ENCODE measurements around the gene FJX1. TPM values are rescaled to one million over a fixed set of nuclear protein-coding genes. Genes with fewer than 3 reads are reported as not detected.

Gene FJX1
- total and polyA plus RNA-seq, 2 experiments from 2014 or later = 12.4 to 34.8 TPM

DNA sequence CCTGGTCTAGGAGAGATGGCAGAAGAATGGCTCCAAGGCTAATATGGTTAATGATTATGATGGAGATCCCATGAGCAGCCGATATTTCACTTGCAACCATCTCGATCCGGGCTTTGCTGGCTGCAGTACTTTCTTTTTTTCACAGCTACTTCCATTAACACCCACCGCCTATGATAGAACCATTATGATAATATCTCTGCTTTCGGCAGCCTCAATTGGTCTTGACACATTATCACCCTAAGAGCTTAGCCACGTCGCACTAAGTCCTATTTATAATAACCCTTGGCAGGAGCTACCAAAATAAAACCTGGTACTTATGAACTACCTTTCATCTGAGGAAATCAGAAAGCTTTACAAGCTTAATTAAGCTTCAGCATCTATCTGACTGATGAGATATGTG lies 7.6 kb upstream of the FJX1 start:
- Histone ChIP-seq H3K79me2 (no peaks in the 10 kb centered on the region), H3K4me2 (no peak overlapping the region), H2AFZ (no peak overlapping the region), H3K36me3 (replicated peaks; ENCODE audit: insufficient read depth, low read depth) (no peaks in the 10 kb centered on the region), H4K20me1 (ENCODE audit: insufficient read depth, poor library complexity, severe bottlenecking) (no peaks in the 10 kb centered on the region), H3K9me2 (replicated peaks; ENCODE audit: insufficient read depth) (no peaks in the 10 kb centered on the region), H3K9me3 (ENCODE audit: low read depth) (no peaks in the 10 kb centered on the region), H3K4me1 (ENCODE audit: insufficient read depth) (no peaks in the 10 kb centered on the region), H3K27me3 (peaks cover 7% of the 10 kb centered on the region), H3K27ac (no peak overlapping the region), H3K4me3 (no peak overlapping the region)
- TF ChIP-seq EZH2phosphoT487 (IDR thresholded peaks at IDR 0.05; ENCODE audit: low read depth, severe bottlenecking, unreplicated experiment) (no peak), EZH2 (IDR thresholded peaks at IDR 0.05; ENCODE audit: borderline replicate concordance) (no peak)
- TF ChIP-seq, protein P1, sequence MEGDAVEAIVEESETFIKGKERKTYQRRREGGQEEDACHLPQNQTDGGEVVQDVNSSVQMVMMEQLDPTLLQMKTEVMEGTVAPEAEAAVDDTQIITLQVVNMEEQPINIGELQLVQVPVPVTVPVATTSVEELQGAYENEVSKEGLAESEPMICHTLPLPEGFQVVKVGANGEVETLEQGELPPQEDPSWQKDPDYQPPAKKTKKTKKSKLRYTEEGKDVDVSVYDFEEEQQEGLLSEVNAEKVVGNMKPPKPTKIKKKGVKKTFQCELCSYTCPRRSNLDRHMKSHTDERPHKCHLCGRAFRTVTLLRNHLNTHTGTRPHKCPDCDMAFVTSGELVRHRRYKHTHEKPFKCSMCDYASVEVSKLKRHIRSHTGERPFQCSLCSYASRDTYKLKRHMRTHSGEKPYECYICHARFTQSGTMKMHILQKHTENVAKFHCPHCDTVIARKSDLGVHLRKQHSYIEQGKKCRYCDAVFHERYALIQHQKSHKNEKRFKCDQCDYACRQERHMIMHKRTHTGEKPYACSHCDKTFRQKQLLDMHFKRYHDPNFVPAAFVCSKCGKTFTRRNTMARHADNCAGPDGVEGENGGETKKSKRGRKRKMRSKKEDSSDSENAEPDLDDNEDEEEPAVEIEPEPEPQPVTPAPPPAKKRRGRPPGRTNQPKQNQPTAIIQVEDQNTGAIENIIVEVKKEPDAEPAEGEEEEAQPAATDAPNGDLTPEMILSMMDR (IDR thresholded peaks at IDR 0.05; ENCODE audit: poor library complexity) = no peak
- 82% methylated on average over 7 of the region's 7 CpGs for WGBS (ENCODE audit: low lambda C conversion rate, missing lambda C conversion rate)
- no peak for DNase-seq (ENCODE audit: low spot score)

DNA sequence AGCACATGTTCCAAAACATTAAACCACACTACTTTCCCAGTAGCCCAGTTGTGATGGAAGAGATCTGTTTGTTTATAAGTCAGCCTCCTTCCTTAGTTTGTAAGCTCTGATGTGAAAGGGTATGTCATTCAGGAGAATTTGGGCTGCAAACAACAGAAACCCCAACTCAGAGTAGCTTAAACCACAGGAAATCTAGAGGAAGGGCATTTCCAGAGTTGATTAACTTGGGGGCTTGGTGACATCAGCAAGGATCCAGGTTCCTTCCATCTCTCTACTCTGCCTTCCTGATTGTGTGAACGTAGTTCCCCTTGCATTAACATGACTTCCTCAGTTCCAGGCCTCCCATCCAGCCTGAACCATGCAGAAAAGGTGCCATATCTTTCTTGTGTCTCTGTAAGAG lies 6.5 kb upstream of the FJX1 start:
- H3K36me3 ChIP-seq (replicated peaks; ENCODE audit: insufficient read depth, low read depth) = no peaks in the 10 kb centered on the region
- 71% methylated on average over 1 of the region's 1 CpG for WGBS (ENCODE audit: low lambda C conversion rate, missing lambda C conversion rate)
- TF ChIP-seq, protein P1 (IDR thresholded peaks at IDR 0.05; ENCODE audit: poor library complexity) = no peak
- TF ChIP-seq EZH2 (IDR thresholded peaks at IDR 0.05; ENCODE audit: borderline replicate concordance) (no peak), EZH2phosphoT487 (IDR thresholded peaks at IDR 0.05; ENCODE audit: low read depth, severe bottlenecking, unreplicated experiment) (no peak)
- H4K20me1 ChIP-seq (ENCODE audit: insufficient read depth, poor library complexity, severe bottlenecking) = no peaks in the 10 kb centered on the region
- no peak overlapping the region for H2AFZ ChIP-seq
- H3K27me3 ChIP-seq = peaks cover 7% of the 10 kb centered on the region
- H3K4me3 ChIP-seq = no peak overlapping the region
- H3K4me2 ChIP-seq = no peak overlapping the region
- H3K4me1 ChIP-seq (ENCODE audit: insufficient read depth) = no peaks in the 10 kb centered on the region
- H3K79me2 ChIP-seq = no peaks in the 10 kb centered on the region
- no peak overlapping the region for H3K27ac ChIP-seq
- no peaks in the 10 kb centered on the region for H3K9me2 ChIP-seq (replicated peaks; ENCODE audit: insufficient read depth)
- no peaks in the 10 kb centered on the region for H3K9me3 ChIP-seq (ENCODE audit: low read depth)
- DNase-seq (ENCODE audit: low spot score) = no peak

DNA sequence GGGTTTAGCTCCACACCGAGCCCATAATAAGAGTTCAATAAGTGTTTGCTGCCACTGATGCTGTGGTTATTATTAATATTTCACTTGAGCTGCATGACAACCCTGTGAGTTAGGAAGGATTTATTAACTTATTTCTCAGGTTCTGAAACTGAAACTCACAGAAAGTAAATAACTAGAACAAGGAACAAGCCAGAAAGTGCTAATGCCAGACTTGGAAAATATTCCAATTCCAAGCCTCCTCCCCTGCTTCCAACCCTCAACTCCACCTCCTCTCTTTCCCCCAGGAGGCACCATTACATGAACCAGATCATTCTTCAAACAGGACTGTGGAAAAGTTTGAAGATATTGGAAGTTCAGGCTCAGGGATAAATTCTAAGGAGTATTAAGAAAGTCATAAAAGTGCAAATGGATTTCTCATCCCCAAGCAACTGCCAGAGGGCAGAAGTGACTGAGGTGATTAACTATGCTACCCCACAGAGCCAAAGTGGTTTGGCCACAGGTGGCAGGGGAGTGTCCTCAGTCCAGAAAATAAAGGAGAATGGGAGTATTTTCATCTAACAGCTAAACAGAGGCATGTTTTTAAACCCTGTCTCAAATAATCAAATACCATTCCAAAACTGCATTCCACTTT lies 3.2 kb upstream of the FJX1 start:
- Histone ChIP-seq H2AFZ (no peak overlapping the region), H3K27ac (no peak overlapping the region), H3K36me3 (replicated peaks; ENCODE audit: insufficient read depth, low read depth) (no peaks in the 10 kb centered on the region), H3K4me2 (no peak overlapping the region), H3K9me2 (replicated peaks; ENCODE audit: insufficient read depth) (no peaks in the 10 kb centered on the region), H3K79me2 (no peaks in the 10 kb centered on the region), H3K4me3 (no peak overlapping the region), H3K9me3 (ENCODE audit: low read depth) (no peaks in the 10 kb centered on the region), H3K4me1 (ENCODE audit: insufficient read depth) (peaks cover 5% of the 10 kb centered on the region), H4K20me1 (ENCODE audit: insufficient read depth, poor library complexity, severe bottlenecking) (no peaks in the 10 kb centered on the region), H3K27me3 (peaks cover 7% of the 10 kb centered on the region)
- DNase-seq (ENCODE audit: low spot score) = no peak
- TF ChIP-seq EZH2 (IDR thresholded peaks at IDR 0.05; ENCODE audit: borderline replicate concordance) (no peak), EZH2phosphoT487 (IDR thresholded peaks at IDR 0.05; ENCODE audit: low read depth, severe bottlenecking, unreplicated experiment) (no peak)
- TF ChIP-seq, protein P1 (IDR thresholded peaks at IDR 0.05; ENCODE audit: poor library complexity) = no peak
- 76% methylated on average over 1 of the region's 1 CpG for WGBS (ENCODE audit: low lambda C conversion rate, missing lambda C conversion rate)
